HUDEP-2 (cell line): Measurements from ENCODE around the gene MAP1LC3A.
"Not testable (repeated sequence)": the region's sequence is repeated elsewhere in the genome, so short reads cannot be mapped to it uniquely, and the experiment has no call there.

Source experiments
- DNase-seq, 76 experiments: peaks; one replicate each; lab custom pipeline; 2025; ENCODE audit not compliant: unreplicated experiment in 76 of 76; lab: John Stamatoyannopoulos, UW

Gene MAP1LC3A

GRCh38 chr20:34558320-34559218, at the start of gene MAP1LC3A:
Gene MAP1LC3A (plus strand): TSS chr20:34558718. CDS start chr20:34558869, 151 bp downstream.
- peak in 75 of 76 experiments; percentile 15 to 94 (median 81) for DNase-seq

- DNase-seq: no peak
These were observed 47.9 kb upstream of the MAP1LC3A start for GRCh38 chr20:34510575-34510974.

GRCh38 chr20:34511891-34512265, 46.6 kb upstream of the MAP1LC3A start:
- DNase-seq: no peak

GRCh38 chr20:34512266-34512954, 46.1 kb upstream of the MAP1LC3A start:
- no peak for DNase-seq

- DNase-seq: peak in 14 of 76 experiments; percentile 2 to 52 (median 23)
These were observed 45.5 kb upstream of the MAP1LC3A start for GRCh38 chr20:34512955-34513419.

- not testable (repeated sequence) for DNase-seq
These were observed 44.5 kb upstream of the MAP1LC3A start for GRCh38 chr20:34514034-34514433.

GRCh38 chr20:34514897-34515483, 43.5 kb upstream of the MAP1LC3A start:
- DNase-seq: no peak

GRCh38 chr20:34515484-34516246, 42.9 kb upstream of the MAP1LC3A start:
- DNase-seq: peak in 68 of 76 experiments; percentile 13 to 79 (median 56)

GRCh38 chr20:34516247-34517113, 42.0 kb upstream of the MAP1LC3A start, which contains the start of gene DYNLRB1:
Gene DYNLRB1 (plus strand): TSS chr20:34516422. CDS start chr20:34516459, 37 bp downstream.
- peak in 75 of 76 experiments; percentile 20 to 96 (median 87) for DNase-seq

- DNase-seq: no peak
These were observed 41.4 kb upstream of the MAP1LC3A start for GRCh38 chr20:34517114-34517505.

GRCh38 chr20:34518863-34519262, 39.7 kb upstream of the MAP1LC3A start:
- not testable (repeated sequence) for DNase-seq

- DNase-seq: not testable (repeated sequence)
These were observed 38.7 kb upstream of the MAP1LC3A start for GRCh38 chr20:34519841-34520240.

- DNase-seq: peak in 32 of 76 experiments; percentile 3 to 56 (median 20)
These were observed 35.3 kb upstream of the MAP1LC3A start for GRCh38 chr20:34522969-34523871.

GRCh38 chr20:34524426-34524825, 34.1 kb upstream of the MAP1LC3A start:
- DNase-seq: no peak

GRCh38 chr20:34525342-34525708, 33.2 kb upstream of the MAP1LC3A start:
- DNase-seq: no peak

- DNase-seq: peak in 47 of 76 experiments; percentile 1 to 68 (median 32)
These were observed 32.7 kb upstream of the MAP1LC3A start for GRCh38 chr20:34525709-34526416.

- DNase-seq: no peak
These were observed 32.1 kb upstream of the MAP1LC3A start for GRCh38 chr20:34526466-34526865.

GRCh38 chr20:34527016-34527415, 31.5 kb upstream of the MAP1LC3A start:
- no peak for DNase-seq
